GM10266 (cell line): Measurements from ENCODE around the gene ZBTB48.
A peak's percentile ranks its signal among the peaks of the same experiment; 100 is the strongest.

Experiments
- DNase-seq: peaks from one replicate; pipeline ENCODE4 v3.0.0; 2012; ENCODE audit errors: extremely low spot score
- CTCF ChIP-seq: IDR thresholded peaks from 2 replicates; pipeline ENCODE4 v1.5.1; 2012; ENCODE audit warnings: mild to moderate bottlenecking, low read depth; ENCODE audit not compliant: control insufficient read depth, insufficient read depth; ENCODE audit errors: missing control alignments

Gene ZBTB48

DNA sequence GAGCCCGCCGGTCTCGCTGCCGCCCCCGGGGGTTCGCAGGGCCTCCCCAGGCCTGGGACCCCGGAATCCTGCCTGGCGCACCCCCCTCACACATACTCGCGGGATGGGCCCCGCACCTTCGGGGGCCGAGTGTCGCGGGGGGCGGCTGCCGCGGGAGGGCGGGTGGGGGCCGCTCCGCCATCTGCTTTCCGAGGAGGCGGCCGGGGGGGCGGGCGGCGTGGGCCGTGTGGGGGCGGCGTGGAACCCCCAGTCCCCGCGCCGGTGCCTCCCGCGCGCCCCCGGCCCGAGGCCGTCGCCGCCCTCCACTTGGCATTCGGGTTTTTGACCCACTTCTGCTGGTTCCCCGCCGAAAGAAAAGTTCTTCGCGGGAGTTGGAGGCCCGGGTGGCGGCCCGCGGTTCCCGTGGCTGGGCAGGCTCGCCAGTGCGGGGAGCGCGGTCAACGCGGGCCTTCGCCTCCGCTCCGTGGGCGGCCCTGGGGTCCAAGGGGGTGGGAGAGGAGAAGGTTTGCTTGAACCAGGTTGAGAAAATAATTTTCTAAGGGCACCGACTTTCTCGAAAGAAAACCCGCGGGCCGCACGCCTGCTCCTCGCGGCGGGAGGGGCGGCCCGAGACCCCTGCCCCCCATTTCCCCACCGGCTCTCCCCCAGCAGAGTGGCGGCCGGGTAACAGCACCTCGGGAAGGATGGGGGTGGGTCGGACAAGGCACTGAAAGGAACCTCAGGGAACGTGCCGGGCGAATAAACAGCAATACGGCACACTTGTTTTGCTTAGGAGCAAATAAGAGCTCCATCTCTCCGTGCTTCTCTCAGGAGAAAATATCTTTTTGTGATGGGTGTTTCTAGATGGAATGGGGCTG, 35.4 kb downstream of the ZBTB48 start:
- DNase-seq: no peak
- no peak for TF ChIP-seq CTCF

DNA sequence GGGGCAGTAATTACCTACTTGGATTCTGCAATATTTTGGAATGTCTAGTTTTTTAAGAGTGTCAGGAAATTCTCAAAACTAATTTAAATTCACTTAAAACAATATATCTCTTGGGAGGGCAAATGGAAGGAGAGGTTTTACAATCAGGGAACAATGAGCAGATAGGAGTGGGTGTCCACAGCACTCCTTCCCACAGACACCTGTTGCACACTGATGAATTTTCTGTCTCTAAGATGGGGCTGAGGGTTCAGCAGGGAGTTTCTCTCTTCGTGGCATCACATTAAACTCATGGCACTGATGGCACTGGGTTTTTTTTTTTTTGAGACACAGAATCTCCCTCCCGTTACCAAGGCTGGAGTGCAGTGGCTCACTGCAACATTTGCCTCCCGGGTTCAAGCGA, 39.3 kb downstream of the ZBTB48 start:
- TF ChIP-seq CTCF: no peak
- no peak for DNase-seq

DNA sequence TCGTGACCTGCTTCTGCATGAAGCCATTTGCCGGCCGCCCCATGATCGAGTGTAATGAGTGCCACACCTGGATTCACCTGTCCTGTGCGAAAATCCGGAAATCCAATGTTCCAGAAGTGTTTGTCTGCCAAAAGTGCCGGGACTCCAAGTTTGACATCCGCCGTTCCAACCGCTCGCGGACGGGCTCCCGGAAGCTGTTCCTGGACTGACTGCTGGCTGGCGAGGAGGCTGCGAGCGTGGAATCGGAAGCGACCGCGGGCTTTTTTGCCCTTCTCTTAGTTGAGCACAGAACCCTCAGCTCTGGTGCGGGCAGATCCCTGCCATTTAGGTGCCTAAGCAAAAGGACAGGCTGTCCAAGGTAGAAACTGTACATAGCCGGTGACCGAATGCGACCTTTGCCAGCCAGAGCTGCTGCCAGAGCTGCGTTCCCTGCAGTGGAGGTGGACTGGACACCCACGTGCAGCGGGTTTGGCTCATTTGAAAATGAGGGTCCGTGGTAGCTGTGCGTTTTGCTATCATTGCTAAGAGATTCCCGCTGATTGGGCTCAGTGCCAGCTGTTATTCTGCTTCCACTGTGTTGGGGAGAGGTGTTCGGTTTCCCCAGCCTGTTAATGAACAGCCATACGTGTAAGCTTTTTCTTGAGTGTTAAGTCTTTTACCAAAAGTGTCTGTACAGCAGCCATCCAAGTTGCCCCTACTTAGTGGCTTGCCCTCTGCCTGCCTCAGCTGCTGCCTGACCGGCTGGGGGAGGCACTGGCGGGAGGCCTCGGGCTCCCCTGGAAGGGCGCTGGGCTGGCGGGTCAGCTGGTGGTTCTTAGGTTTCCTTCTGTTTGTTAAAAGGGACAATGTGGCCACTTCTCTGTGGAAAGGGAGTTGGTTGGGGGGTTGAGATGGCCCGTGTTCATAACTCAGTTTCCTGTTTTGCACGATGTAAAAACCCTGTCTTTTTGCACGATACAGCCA, 41.9 kb downstream of the ZBTB48 start:
- TF ChIP-seq CTCF: no peak
- DNase-seq: no peak

- TF ChIP-seq CTCF: no peak
- no peak for DNase-seq
Observed at GRCh38 chr1:6622396-6623152, 42.8 kb downstream of the ZBTB48 start.

DNA sequence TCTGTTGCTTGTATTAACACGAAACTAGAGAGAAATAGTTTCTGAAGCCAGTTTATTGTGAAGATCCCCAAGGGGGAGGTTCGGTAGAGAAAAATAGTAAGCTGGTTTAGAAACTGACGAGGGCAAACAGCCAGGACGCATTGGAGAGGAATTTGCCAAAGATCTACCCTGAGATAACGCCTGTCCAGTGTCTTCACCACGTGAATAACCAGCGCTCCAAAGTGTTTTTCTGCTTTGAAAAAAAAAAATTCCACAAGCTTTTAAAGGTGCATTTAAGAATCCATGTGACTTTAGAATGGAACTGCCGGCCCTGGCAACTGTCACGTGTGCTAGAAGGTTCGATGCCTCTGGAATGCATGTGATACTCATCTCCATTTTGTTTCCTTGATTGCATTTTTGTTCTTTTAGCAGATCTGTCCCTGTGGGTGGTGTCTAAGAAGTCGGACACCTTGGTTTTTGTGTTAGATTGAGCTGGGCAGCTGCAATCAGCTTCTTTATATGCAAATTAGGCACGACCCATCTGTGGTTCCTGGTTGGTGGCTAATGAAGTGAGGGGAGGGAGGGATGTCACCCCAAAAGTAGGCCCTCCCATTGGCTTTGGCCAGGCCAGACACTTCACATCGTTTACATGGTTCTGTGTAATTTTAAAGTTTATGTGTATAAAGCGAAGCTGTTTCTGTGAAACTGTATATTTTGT, 43.6 kb downstream of the ZBTB48 start:
- TF ChIP-seq CTCF: no peak
- no peak for DNase-seq

DNA sequence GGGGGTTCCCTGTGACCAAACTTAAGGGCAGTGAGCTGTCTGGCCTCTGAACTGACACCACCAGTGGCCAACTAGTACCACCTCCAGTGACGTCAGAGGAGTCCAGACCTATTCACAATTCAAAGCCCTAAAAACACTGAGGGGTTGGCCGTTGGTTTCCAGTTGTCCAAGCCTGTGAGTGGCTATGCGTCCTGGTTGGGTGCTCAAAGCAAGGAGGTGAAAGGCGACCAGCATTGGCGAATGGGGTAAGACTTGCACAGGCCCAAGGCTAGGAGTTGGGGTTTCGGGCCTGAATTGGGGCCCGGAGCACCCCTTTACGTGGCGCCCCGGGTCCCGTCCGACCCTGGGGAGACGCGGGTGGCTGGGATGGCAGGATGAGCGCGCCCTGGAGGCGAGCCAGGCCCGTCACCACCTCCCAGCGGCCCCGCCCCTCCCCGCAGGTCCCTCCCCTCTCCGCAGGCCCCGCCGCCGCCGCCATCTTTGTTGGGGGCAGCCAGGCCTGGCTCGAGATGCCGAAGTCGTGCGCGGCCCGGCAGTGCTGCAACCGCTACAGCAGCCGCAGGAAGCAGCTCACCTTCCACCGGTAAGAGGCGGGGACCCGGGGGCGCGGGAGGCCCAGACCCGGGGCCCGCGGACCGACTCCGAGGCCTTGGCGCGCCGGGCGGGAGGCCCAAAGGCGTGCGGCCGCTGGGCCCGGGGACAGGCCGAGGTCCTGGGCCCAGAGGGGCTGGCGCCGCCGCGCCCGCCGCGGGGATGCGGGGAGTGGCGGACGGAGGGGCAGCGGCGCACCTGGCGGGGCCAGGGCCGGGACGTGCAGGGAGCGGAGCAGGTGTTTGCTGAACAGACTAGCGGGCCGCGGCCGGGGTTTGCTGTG, 45.2 kb downstream of the ZBTB48 start, which contains the start of gene THAP3:
Gene THAP3, plus strand, starts transcription at position 159 of the 874 bp plus-strand sequence. Its CDS starts 351 bp downstream, at position 510.
- TF ChIP-seq CTCF: peak; percentile 34
- peak; percentile 96 for DNase-seq
